Liver (tissue), 9 donors: ENCODE results near the gene GRAMD2A. TPM values are rescaled to one million over a fixed set of nuclear protein-coding genes. Genes with fewer than 3 reads are reported as not detected.

Experiments used
- DNase-seq: peaks from one replicate; pipeline ENCODE4 v3.0.0-alpha.2; 2017; ENCODE audit warnings: low spot score
- H3K27ac ChIP-seq, 2 donors: one replicate each; pipeline ENCODE4 v1.7.0; 2013; ENCODE audit warnings: inconsistent platforms in 2 of 2, low read length in 2 of 2, control low read depth in 1 of 2, low read depth in 1 of 2, mild to moderate bottlenecking in 1 of 2
- H3K27me3 ChIP-seq, 4 donors: one replicate each; pipeline versions ENCODE4 v1.6.1 to v1.7.0; 2013; ENCODE audit warnings: low read length in 3 of 4, inconsistent platforms in 1 of 4, mild to moderate bottlenecking in 1 of 4, moderate library complexity in 1 of 4; ENCODE audit not compliant: control insufficient read depth in 4 of 4, insufficient read depth in 4 of 4
- H3K36me3 ChIP-seq, 4 donors: one replicate each; pipeline versions ENCODE4 v1.6.1 to v1.7.0; 2013; ENCODE audit warnings: low read length in 3 of 4, mild to moderate bottlenecking in 3 of 4, low read depth in 1 of 4, moderate library complexity in 1 of 4; ENCODE audit not compliant: control insufficient read depth in 4 of 4, insufficient read depth in 3 of 4
- H3K4me1 ChIP-seq, 4 donors: one replicate each; pipeline versions ENCODE4 v1.6.1 to v1.7.0; 2013; ENCODE audit warnings: low read length in 3 of 4, mild to moderate bottlenecking in 3 of 4, moderate library complexity in 1 of 4; ENCODE audit not compliant: control insufficient read depth in 4 of 4, insufficient read depth in 4 of 4
- H3K4me3 ChIP-seq, 3 donors: one replicate each; pipeline versions ENCODE4 v1.6.1 to v1.7.0; 2013; ENCODE audit warnings: low read length in 3 of 3, control low read depth in 1 of 3, low read depth in 1 of 3, mild to moderate bottlenecking in 1 of 3
- H3K9ac ChIP-seq, 2 donors: one replicate each; pipeline ENCODE4 v1.7.0; 2013; ENCODE audit warnings: low read length in 2 of 2, mild to moderate bottlenecking in 2 of 2, moderate library complexity in 2 of 2, control low read depth in 1 of 2, low read depth in 1 of 2
- H3K9me3 ChIP-seq, 4 donors: one replicate each; pipeline versions ENCODE4 v1.6.1 to v1.7.0; 2013; ENCODE audit warnings: low read length in 3 of 4; ENCODE audit not compliant: control insufficient read depth in 4 of 4
- ATF3 ChIP-seq: IDR thresholded peaks from 2 replicates; pipeline ENCODE4 v1.6.1; 2016; ENCODE audit warnings: antibody characterized with exemption
- CTCF ChIP-seq: fragments of 150-350 bp; IDR thresholded peaks from 2 replicates; pipeline ENCODE4 v1.5.1; 2017; ENCODE audit warnings: improper control_type of control experiment, low read depth, low read length; ENCODE audit not compliant: missing input control
- FOXA1 ChIP-seq: IDR thresholded peaks from 2 replicates; pipeline ENCODE4 v1.6.1; 2016; ENCODE audit warnings: antibody characterized with exemption
- FOXA2 ChIP-seq: IDR thresholded peaks from 2 replicates; pipeline ENCODE4 v1.6.1; 2016; ENCODE audit warnings: antibody characterized with exemption
- GABPA ChIP-seq, 2 donors: IDR thresholded peaks in 1 of 2; conservative IDR thresholded peaks in 1 of 2; 2 replicates each; pipeline ENCODE4 v1.6.1; 2016; ENCODE audit warnings: antibody characterized with exemption in 2 of 2, mild to moderate bottlenecking in 1 of 2, moderate library complexity in 1 of 2
- HNF4A ChIP-seq, 2 donors: conservative IDR thresholded peaks; 2 replicates each; pipeline ENCODE4 v1.6.1; 2016; ENCODE audit warnings: antibody characterized with exemption in 2 of 2, mild to moderate bottlenecking in 2 of 2
- HNF4G ChIP-seq: IDR thresholded peaks from 2 replicates; pipeline ENCODE4 v1.6.1; 2016; ENCODE audit warnings: antibody characterized with exemption
- MAX ChIP-seq: IDR thresholded peaks from 2 replicates; pipeline ENCODE4 v1.6.1; 2016; ENCODE audit warnings: antibody characterized with exemption
- NR2F2 ChIP-seq: IDR thresholded peaks from 2 replicates; pipeline ENCODE4 v1.6.1; 2016; ENCODE audit warnings: antibody characterized with exemption
- RAD21 ChIP-seq, 2 donors: IDR thresholded peaks; 2 replicates each; pipeline ENCODE4 v1.6.1; 2016; ENCODE audit warnings: antibody characterized with exemption in 2 of 2, mild to moderate bottlenecking in 2 of 2
- REST ChIP-seq: IDR thresholded peaks from 2 replicates; pipeline ENCODE4 v1.6.1; 2016; ENCODE audit warnings: antibody characterized with exemption, mild to moderate bottlenecking
- RXRA ChIP-seq, 2 donors: IDR thresholded peaks; 2 replicates each; pipeline ENCODE4 v1.6.1; 2017 to 2018; ENCODE audit warnings: antibody characterized with exemption in 2 of 2, mild to moderate bottlenecking in 1 of 2
- SP1 ChIP-seq: IDR thresholded peaks from 2 replicates; pipeline ENCODE4 v1.6.1; 2018; ENCODE audit warnings: antibody characterized with exemption, mild to moderate bottlenecking
- TAF1 ChIP-seq: conservative IDR thresholded peaks from 2 replicates; pipeline ENCODE4 v1.6.1; 2016; ENCODE audit warnings: antibody characterized with exemption, mild to moderate bottlenecking
- YY1 ChIP-seq: IDR thresholded peaks from 2 replicates; pipeline ENCODE4 v1.6.1; 2016; ENCODE audit warnings: antibody characterized with exemption, mild to moderate bottlenecking
- ZBTB33 ChIP-seq: IDR thresholded peaks from 2 replicates; pipeline ENCODE4 v1.6.1; 2016; ENCODE audit warnings: antibody characterized with exemption
- WGBS: extraction: QIAGEN DNeasy Blood & Tissue Kit; methylation state at CpG from one replicate; pipeline ENCODE4 v1.1.7; 2013; 5-methylcytosine and 5-hydroxymethylcytosine counted together
- polyA plus RNA-seq, 2 donors: library from polyadenylated mRNA; stranded (reverse) in 1 of 2; unstranded in 1 of 2; fragments of 200-250 nt in 1 of 2; fragments of >200 nt in 1 of 2; fragmentation: Nextera tagmentation in 1 of 2; extraction: Ambion mirVana in 1 of 2; gene quantifications; one replicate each; pipeline versions ENCODE4 v1.2.1 to v1.2.3, GENCODE V29; 2013 to 2015
- total RNA-seq, 2 donors: library from RNA; depleted of rRNA; stranded (reverse); fragments of >200 nt; gene quantifications; one replicate each; pipeline ENCODE4 v1.2.3, GENCODE V29; 2014
- donor health status: healthy.
- donor health status: healthy.
- donor health status: healthy.
- donor health status: healthy.
- donor health status: healthy.

The GRAMD2A gene
- total and polyA plus RNA-seq, 4 donors: not detected

GRCh38 chr15:72156928-72157327 lies 40.7 kb downstream of the GRAMD2A start:
- Histone ChIP-seq H3K4me1 (peaks cover 0 to 16% (median 13%) of the 10 kb centered on the region in 4 donors), H3K9ac (no peak overlapping the region), H3K27me3 (no peaks in the 10 kb centered on the region), H3K4me3 (no peak overlapping the region), H3K36me3 (no peaks in the 10 kb centered on the region), H3K27ac (no peak overlapping the region), H3K9me3 (no peaks in the 10 kb centered on the region)
- no peak for DNase-seq
- WGBS: 97% methylated on average over 2 of the region's 2 CpGs
- TF ChIP-seq MAX: no peak
- no peak for TF ChIP-seq CTCF
- no peak for TF ChIP-seq RAD21 (IDR thresholded peaks at IDR 0.05)
- TF ChIP-seq SP1: no peak
- no peak for TF ChIP-seq REST
- TF ChIP-seq ZBTB33: no peak
- no peak for TF ChIP-seq NR2F2
- TF ChIP-seq TAF1: no peak
- no peak for TF ChIP-seq FOXA1
- no peak for TF ChIP-seq ATF3
- TF ChIP-seq GABPA (IDR thresholded peaks at IDR 0.05 in 1 of 2, conservative IDR thresholded peaks at IDR 0.05 in 1 of 2): no peak
- TF ChIP-seq YY1: no peak
- no peak for TF ChIP-seq HNF4G
- TF ChIP-seq RXRA (IDR thresholded peaks at IDR 0.05): no peak
- no peak for TF ChIP-seq FOXA2
- no peak for TF ChIP-seq HNF4A (conservative IDR thresholded peaks at IDR 0.05)
